IPS-18a (cell line): Measurements from ENCODE around the gene FGF9.

ENCODE experiments used
- H3K27ac ChIP-seq: one replicate; pipeline ENCODE4 v1.5.1; 2013; ENCODE audit warnings: low read length
- H3K27me3 ChIP-seq: one replicate; pipeline ENCODE4 v1.6.1; 2013; ENCODE audit warnings: mild to moderate bottlenecking, low read length; ENCODE audit not compliant: control insufficient read depth, insufficient read depth
- H3K36me3 ChIP-seq: one replicate; pipeline ENCODE4 v1.6.1; 2013; ENCODE audit warnings: low read depth, low read length; ENCODE audit not compliant: control insufficient read depth
- H3K4me1 ChIP-seq: one replicate; pipeline ENCODE4 v1.6.1; 2013; ENCODE audit warnings: low read depth, low read length; ENCODE audit not compliant: control insufficient read depth
- H3K4me3 ChIP-seq: one replicate; pipeline ENCODE4 v1.5.1; 2013; ENCODE audit warnings: low read length
- H3K9ac ChIP-seq: one replicate; pipeline ENCODE4 v1.6.1; 2013; ENCODE audit warnings: mild to moderate bottlenecking, low read length, moderate library complexity
- H3K9me3 ChIP-seq: one replicate; pipeline ENCODE4 v1.6.1; 2013; ENCODE audit warnings: low read depth, low read length; ENCODE audit not compliant: control insufficient read depth

FGF9 gene

DNA sequence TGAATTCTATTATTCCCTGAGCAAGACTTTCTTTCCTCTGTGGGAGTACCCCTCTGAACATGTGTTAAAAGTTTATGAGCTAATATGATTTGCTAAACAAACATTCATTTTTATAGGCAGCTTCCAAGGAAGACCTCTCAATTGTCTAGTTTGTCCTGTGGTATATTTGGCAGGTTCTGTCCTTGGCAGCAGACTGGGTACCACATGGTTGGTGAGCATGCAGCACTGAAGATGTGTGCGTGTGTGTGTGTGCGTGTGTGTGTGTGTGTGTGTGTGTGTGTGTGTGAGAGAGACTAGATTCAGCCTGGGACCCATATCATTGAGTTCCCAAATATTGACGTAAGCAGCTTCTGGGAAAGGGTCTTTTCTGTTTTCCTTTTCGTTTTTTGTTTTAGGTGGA lies 24.0 kb downstream of the FGF9 start:
- Histone ChIP-seq H3K27ac (no peak overlapping the region), H3K36me3 (no peaks in the 10 kb centered on the region), H3K9me3 (no peaks in the 10 kb centered on the region), H3K9ac (no peak overlapping the region), H3K4me3 (no peak overlapping the region), H3K4me1 (no peaks in the 10 kb centered on the region), H3K27me3 (no peaks in the 10 kb centered on the region)

- H3K4me3 ChIP-seq = no peak overlapping the region
- H3K4me1 ChIP-seq = no peaks in the 10 kb centered on the region
- H3K9me3 ChIP-seq = no peaks in the 10 kb centered on the region
- no peaks in the 10 kb centered on the region for H3K27me3 ChIP-seq
- H3K27ac ChIP-seq = no peak overlapping the region
- H3K9ac ChIP-seq = no peak overlapping the region
- H3K36me3 ChIP-seq = no peaks in the 10 kb centered on the region
These were observed 24.7 kb downstream of the FGF9 start for GRCh38 chr13:21695546-21695945.

- H3K27ac ChIP-seq = no peak overlapping the region
- no peak overlapping the region for H3K4me3 ChIP-seq
- H3K9ac ChIP-seq = no peak overlapping the region
- peaks cover 5% of the 10 kb centered on the region for H3K4me1 ChIP-seq
- no peaks in the 10 kb centered on the region for H3K36me3 ChIP-seq
- H3K27me3 ChIP-seq = no peaks in the 10 kb centered on the region
- no peaks in the 10 kb centered on the region for H3K9me3 ChIP-seq
These were observed 26.1 kb downstream of the FGF9 start for GRCh38 chr13:21696865-21697448.

GRCh38 chr13:21698817-21699679 lies 28.2 kb downstream of the FGF9 start:
- H3K4me1 ChIP-seq = peaks cover 5% of the 10 kb centered on the region
- H3K27me3 ChIP-seq = no peaks in the 10 kb centered on the region
- no peak overlapping the region for H3K9ac ChIP-seq
- no peak overlapping the region for H3K27ac ChIP-seq
- H3K36me3 ChIP-seq = no peaks in the 10 kb centered on the region
- H3K9me3 ChIP-seq = no peaks in the 10 kb centered on the region
- H3K4me3 ChIP-seq = no peak overlapping the region

GRCh38 chr13:21701460-21701859 lies 30.6 kb downstream of the FGF9 start:
- peaks cover 5% of the 10 kb centered on the region for H3K4me1 ChIP-seq
- no peaks in the 10 kb centered on the region for H3K36me3 ChIP-seq
- no peaks in the 10 kb centered on the region for H3K27me3 ChIP-seq
- H3K9ac ChIP-seq = no peak overlapping the region
- no peak overlapping the region for H3K4me3 ChIP-seq
- no peak overlapping the region for H3K27ac ChIP-seq
- H3K9me3 ChIP-seq = no peaks in the 10 kb centered on the region

DNA sequence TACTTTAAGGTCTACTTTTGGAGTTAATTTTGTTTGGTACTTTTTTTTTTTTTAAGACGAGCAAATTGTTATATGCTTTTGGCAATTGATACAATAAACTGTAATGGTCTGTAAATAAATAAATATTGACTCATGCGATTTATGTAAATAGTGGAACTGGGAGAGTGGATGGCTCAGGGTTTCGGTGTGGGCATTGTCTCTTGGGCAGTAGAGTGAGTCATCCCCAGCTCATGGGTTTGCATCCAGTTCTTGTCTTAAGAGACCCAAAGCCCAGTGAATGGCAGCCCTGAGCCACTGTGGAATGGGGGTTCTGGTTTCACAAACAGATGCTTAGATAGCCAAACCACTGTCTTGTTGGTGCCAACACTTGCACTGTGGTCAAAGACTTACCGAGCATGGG lies 33.0 kb downstream of the FGF9 start:
- no peak overlapping the region for H3K4me3 ChIP-seq
- H3K27me3 ChIP-seq = no peaks in the 10 kb centered on the region
- no peaks in the 10 kb centered on the region for H3K9me3 ChIP-seq
- H3K4me1 ChIP-seq = peaks cover 5% of the 10 kb centered on the region
- H3K36me3 ChIP-seq = no peaks in the 10 kb centered on the region
- no peak overlapping the region for H3K27ac ChIP-seq
- H3K9ac ChIP-seq = no peak overlapping the region

DNA sequence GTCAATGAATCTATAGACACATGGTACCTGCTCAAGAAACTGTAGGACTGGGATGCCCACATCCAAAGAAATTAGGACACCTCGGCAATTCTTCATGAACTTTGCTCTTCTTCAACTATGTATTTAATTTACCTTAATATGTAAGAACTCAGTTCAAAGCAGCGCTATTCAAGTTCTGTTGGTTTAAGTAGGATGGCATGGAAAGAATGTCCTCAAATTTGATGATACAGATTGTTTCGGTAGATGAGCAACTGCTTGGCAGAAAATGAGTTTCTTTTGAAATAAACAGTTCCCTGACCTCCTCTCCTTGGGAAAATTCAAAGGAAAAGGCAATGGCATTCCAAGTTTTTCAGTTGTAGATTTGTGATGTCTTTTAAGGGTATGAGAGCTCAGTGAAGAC lies 36.7 kb downstream of the FGF9 start:
- Histone ChIP-seq H3K9ac (no peak overlapping the region), H3K27me3 (no peaks in the 10 kb centered on the region), H3K4me1 (no peaks in the 10 kb centered on the region), H3K4me3 (no peak overlapping the region), H3K9me3 (no peaks in the 10 kb centered on the region), H3K27ac (no peak overlapping the region), H3K36me3 (no peaks in the 10 kb centered on the region)

GRCh38 chr13:21709697-21710096 lies 38.8 kb downstream of the FGF9 start:
- H3K27ac ChIP-seq = no peak overlapping the region
- no peaks in the 10 kb centered on the region for H3K27me3 ChIP-seq
- H3K36me3 ChIP-seq = no peaks in the 10 kb centered on the region
- no peak overlapping the region for H3K4me3 ChIP-seq
- no peak overlapping the region for H3K9ac ChIP-seq
- H3K9me3 ChIP-seq = no peaks in the 10 kb centered on the region
- no peaks in the 10 kb centered on the region for H3K4me1 ChIP-seq

- Histone ChIP-seq H3K4me1 (no peaks in the 10 kb centered on the region), H3K4me3 (no peak overlapping the region), H3K27ac (no peak overlapping the region), H3K9me3 (no peaks in the 10 kb centered on the region), H3K27me3 (no peaks in the 10 kb centered on the region), H3K9ac (no peak overlapping the region), H3K36me3 (no peaks in the 10 kb centered on the region)
These were observed 39.3 kb downstream of the FGF9 start for GRCh38 chr13:21710163-21710562.

DNA sequence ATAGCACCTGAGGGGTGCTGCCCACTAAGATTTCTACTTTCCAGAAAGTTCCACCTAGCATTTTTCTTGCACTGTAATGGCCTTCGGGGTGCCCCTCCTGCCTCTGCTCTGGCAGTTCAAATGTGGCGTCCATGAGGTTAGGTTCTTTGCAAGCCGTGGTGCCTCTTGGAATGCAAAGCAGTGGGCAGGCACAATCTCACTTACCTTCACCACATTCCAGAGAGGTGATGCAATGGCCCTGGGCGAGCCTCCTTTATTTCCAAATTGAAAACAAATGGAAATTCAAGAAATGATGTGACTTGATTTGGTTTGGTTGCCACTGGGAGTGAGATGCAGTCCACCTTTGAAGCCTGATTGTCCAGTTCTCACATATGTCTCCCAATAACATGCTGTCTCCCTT lies 46.9 kb downstream of the FGF9 start:
- no peak overlapping the region for H3K4me3 ChIP-seq
- H3K4me1 ChIP-seq = peaks cover 14% of the 10 kb centered on the region
- no peaks in the 10 kb centered on the region for H3K36me3 ChIP-seq
- H3K9me3 ChIP-seq = no peaks in the 10 kb centered on the region
- H3K27me3 ChIP-seq = no peaks in the 10 kb centered on the region
- no peak overlapping the region for H3K27ac ChIP-seq
- H3K9ac ChIP-seq = no peak overlapping the region

- H3K4me1 ChIP-seq = peaks cover 14% of the 10 kb centered on the region
These were observed 48.6 kb downstream of the FGF9 start for GRCh38 chr13:21719463-21719862.

More at GRCh38 chr13:21719463-21719862, 48.6 kb downstream of the FGF9 start:
- Histone ChIP-seq H3K36me3 (no peaks in the 10 kb centered on the region), H3K9me3 (no peaks in the 10 kb centered on the region), H3K4me3 (no peak overlapping the region), H3K27me3 (no peaks in the 10 kb centered on the region), H3K27ac (no peak overlapping the region), H3K9ac (no peak overlapping the region)
